GM12874 (cell line): Measurements from ENCODE around the gene AP1S1.

ENCODE experiments used
- TF ChIP-seq, protein P1 (sequence below): IDR thresholded peaks from 2 replicates; pipeline ENCODE4 v1.5.1; 2011; ENCODE audit warnings: low read depth, mild to moderate bottlenecking, control low read depth, low read length, moderate library complexity; ENCODE audit not compliant: insufficient read depth

The AP1S1 gene

DNA sequence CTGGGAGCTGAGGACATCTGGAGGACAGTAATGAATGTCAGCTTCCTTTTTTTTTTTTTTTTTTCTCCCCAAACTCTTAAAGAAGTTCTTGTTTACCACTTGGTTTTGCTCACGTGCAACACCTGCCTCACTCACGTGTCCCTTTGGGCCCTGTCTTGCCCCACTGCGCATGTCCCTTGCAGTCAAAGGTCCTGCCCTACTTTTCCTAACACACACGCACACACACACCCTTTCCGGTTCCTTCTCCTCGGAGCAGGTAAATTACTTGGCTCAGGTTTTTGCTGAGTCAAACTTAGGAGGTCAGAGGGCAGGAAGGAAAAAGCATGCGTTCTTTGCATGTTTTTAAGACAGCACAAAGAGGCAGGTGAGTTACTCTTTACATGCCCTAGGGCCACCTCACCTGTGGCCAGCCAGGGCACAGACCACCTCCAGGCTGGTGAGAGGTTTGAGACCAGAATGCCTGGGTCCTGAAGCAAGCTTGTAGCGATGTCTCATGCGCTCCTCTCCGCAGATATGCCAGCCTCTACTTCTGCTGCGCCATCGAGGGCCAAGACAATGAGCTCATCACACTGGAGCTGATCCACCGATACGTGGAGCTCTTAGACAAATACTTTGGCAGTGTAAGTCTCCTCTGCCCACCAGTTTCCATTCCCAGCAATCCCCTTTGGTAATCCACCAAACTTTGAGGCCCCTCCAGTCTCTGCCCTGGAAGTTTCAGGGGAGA lies 2.8 kb downstream of the AP1S1 start:
- TF ChIP-seq, protein P1, sequence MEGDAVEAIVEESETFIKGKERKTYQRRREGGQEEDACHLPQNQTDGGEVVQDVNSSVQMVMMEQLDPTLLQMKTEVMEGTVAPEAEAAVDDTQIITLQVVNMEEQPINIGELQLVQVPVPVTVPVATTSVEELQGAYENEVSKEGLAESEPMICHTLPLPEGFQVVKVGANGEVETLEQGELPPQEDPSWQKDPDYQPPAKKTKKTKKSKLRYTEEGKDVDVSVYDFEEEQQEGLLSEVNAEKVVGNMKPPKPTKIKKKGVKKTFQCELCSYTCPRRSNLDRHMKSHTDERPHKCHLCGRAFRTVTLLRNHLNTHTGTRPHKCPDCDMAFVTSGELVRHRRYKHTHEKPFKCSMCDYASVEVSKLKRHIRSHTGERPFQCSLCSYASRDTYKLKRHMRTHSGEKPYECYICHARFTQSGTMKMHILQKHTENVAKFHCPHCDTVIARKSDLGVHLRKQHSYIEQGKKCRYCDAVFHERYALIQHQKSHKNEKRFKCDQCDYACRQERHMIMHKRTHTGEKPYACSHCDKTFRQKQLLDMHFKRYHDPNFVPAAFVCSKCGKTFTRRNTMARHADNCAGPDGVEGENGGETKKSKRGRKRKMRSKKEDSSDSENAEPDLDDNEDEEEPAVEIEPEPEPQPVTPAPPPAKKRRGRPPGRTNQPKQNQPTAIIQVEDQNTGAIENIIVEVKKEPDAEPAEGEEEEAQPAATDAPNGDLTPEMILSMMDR = no peak

DNA sequence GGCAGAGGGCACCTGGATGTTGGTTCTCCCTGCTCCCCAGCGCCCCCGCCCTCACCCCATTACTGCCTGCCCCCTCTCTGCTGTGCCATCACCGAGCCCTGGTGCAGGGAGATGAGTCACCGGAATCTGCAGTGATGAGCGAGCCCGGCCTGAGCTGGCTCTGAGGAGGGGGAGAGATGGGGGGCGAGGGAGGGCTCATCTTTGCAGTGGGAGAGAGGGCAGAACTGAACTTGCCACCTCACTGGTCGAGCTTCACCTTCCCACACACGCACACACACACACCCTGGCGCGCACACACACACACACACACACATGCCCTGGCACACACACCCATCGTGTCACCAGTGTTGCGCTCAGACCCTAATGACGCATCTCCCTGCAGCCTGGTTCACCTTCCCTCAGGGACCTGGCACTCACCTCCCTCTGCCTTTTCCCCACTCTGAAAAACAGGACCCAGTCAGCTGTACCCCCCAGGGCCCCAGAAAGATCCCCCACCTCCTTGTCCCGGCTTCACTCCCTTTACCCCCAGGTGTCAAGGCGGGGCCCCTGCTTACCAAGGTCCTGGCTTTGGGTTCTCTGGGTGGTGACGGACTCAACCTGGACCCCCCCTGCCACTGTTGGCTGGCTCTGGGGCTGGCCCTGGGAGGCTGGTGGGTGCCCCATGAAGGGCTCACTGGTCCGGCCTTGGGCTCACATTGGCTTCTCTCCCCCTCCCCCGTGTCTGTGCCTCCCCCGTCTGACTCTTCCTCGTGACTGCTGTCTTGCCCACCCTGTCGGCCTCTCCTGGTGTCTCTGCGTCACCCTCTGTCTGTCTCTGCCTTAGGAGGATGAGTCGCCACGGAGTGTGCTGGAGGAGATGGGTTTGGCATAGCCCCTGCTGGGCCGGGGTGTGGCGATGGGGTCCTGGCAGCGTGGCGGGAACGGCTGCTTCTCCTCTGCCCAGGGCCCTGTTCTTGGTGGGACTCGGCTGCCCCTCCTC lies 5.7 kb downstream of the AP1S1 start:
- TF ChIP-seq, protein P1 = no peak

DNA sequence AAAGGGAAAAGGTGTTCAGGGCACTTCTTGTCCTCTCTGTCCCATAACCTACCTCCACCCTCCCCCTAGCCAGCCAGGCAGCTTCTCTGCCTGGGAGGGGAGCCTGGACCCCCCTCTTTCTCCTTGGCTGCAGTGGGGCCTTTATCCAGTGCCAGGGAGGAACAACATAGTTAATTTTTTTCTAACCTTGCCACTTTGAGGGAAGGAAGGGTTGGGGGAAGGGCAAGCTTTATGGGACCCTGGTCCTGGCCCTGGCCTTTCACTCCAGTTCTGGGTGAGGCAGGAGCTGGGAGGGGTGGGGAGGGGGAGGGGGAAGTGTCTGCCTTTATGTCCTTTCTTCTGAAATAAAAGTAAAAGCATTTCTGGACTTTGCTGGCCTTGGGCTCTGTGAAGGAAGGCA lies 6.6 kb downstream of the AP1S1 start:
- TF ChIP-seq, protein P1 = no peak

DNA sequence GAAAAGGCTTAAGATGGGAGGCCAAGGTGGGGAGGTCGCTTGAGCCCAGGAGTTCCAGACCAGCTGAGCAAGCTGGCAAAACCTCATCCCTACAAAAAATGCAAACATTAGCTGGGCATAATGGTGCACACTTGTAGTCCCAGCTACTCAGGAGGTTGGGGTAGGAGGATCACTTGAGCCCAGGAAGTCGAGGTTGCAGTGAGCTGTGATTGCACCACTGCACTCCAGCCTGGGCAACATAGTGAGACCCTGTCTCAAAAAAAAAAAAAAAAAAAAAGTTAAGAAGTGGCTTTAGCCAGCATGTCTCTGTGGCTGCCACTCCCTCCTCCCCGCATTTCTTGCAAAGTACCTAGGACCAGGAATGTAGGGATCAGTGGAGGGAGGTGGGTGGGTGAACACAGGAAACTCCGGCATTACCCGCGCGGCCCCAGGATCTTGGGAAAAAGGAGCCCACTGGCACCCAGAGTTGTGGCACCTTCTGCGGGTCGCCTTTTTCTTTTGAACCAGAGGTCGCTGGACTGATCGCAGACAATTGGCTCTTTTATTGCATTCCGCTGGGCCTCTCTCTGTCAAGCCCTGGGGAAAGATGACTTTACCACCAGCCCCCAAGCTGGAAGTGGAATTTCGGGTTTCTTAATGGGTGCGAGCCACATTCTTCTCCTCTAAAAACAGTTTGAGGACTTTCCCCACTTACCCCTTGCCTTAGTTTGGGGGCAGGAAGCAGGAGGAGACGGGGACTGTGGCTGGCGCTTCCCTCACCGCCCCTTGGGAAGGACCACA lies 7.6 kb downstream of the AP1S1 start:
- TF ChIP-seq, protein P1 = no peak

DNA sequence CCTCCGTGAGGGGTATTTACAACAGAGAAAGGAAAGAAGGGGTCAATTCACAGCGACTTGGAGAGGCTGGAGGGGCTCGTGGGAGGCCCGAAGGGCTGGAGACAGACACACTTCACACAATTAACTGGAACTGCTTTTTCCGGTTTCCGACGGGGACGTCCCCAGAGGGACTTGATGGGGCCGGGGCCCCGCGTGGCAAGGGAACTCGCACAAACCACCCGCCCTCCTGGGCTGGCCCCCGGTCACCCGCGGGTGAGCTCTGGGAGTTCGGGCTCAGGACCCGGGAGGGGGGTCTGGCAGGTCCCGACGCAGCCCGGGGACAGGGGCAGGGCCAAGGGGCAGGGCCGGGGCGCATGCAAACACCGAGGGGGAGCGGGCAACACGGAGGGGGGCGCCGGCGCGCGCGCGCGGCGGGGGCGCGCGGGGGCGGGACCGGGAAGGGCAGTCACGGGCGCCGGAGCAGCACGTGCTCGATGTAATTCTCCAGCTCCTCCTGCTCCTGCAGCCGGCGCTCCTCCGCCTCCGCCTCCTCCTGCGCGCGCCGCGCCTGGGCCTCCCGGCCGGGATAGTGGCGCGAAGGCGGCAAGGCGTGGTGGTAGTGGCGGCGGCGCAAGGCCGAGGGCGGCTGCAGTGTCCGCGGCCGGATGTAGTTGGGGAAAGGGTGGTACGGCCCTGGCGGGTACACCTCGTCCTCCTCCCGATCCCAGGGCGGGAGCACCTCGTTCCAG lies 8.4 kb downstream of the AP1S1 start:
- TF ChIP-seq, protein P1 = no peak

DNA sequence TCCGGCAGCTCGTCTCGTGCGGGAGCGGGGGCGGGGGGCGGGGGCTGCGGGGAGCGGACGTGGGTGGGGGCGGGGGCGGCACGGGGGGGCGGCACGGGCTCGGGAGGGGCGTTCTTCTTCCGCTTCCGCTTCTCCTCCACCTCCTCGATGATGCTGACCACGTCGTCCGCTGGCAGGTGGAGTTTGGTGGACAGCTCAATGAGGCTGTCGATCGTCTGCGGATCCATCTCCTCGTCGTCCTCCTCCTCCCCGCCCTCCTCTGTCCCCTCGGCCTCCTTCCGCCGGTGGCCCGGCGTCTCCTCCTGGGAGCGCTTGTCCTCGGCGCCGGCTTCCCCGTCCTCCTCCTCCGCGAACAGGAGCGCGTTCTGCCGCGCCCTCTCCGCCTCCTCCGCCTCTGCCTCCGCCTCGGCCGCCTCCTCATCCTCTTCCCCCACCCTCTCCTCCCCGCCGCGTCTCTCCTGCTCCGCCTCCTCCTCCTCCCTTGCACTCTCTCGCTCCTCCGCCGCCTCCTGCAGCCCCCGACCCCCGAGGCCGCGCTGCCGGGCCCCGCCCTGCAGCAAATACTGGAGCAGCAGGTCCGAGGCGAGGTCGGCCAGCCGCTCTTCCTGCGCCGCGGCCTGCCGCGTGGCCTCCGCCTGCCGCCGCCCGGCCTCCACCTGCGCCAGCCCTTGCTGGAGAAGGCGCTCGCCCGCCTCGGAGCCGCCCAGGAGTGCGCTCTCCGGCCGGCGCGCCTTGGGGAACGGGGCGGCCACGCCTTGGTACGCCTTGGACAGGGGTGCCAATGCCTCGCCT lies 9.2 kb downstream of the AP1S1 start:
- TF ChIP-seq, protein P1 = no peak
